GM21737 (cell line): ENCODE measurements around the gene LMX1B.

Source experiments
- ATAC-seq: cut with Tn5 transposase; IDR thresholded peaks from one replicate; pipeline ENCODE4 v1.9.1; 2021; ENCODE audit warnings: mild to moderate bottlenecking, moderate library complexity; ENCODE audit not compliant: unreplicated experiment

Gene LMX1B

DNA sequence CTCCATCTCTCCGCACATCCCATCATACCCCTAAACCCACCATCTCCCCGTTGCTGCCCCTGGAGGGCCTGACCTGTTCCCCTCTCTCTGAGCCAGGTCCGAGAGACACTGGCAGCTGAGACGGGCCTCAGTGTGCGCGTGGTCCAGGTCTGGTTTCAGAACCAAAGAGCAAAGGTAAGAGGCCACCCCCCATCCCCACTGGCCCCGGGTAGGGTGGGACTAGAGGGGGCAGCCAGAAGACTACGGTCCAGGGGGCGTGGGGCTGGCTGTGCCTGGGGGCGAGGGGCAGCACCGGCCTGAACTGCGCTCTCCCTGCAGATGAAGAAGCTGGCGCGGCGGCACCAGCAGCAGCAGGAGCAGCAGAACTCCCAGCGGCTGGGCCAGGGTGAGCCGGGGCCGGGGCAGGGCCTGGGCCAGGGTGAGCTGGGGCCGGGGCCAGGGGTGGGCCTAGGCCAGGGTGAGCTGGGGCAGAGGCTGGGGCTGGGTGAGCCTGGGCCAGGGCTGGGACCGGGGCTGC, 79.8 kb downstream of the LMX1B start:
- ATAC-seq, result no peak

DNA sequence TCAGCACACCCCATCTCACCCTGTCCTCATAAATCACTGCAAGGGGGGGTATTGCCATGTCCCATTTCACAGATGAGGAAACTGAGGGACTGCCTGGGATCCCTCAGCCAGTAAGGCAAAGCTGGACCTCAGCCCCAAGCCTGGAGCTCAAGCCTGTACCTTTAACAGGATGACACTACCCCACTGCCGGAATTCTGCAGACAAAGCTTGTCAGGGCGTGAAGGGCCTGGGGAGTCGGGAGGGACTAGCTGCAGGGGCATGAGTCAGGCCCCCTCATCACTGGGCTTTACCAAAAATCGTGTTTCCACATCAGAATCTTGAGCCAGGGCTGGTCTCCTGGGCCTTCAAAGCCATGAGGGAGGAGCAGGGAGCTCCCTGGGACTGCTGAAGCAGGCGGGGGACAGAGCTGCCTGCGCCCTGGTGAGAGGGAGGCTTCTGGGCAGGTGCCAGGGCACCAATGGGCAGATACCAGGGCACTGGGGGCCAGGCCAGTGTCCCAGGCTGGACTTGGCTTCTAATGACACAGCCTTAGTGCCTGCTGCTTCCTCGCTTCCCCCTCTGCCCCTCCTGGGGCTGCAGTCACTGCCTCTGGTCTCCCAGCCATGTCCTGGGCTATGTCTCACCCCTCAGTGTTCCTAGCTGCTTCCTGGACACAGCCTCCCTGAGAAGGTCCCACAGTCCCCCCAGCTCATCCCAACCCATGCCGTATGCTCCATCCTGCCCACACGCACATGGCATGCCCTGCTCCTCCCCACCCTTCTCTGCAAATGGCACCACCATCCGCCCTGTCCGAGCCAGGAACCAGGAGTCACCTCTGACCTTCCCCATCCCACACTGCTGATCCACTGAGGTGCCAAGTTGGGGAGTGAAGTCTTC, 80.7 kb downstream of the LMX1B start:
- no peak for ATAC-seq

DNA sequence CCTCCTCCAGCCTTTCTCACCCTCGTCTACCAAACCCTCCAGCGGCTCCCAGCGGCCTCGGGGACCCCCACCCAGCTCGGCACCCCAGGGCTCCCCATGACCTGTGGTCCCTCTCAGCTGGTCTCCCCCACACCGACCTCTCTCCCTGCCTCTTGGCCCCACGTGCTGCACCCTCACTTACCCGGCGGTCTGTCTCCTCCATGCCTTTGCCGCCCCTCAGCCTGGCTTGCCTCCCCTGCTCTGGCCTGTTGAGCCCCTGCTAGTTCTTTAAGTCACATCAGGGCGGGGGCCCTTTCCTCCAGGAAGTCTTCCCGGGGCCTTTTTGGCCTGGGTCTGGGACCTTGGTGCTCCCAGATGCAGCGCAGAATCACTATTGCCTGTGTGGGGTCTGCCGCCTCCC, 81.5 kb downstream of the LMX1B start:
- ATAC-seq, result no peak

DNA sequence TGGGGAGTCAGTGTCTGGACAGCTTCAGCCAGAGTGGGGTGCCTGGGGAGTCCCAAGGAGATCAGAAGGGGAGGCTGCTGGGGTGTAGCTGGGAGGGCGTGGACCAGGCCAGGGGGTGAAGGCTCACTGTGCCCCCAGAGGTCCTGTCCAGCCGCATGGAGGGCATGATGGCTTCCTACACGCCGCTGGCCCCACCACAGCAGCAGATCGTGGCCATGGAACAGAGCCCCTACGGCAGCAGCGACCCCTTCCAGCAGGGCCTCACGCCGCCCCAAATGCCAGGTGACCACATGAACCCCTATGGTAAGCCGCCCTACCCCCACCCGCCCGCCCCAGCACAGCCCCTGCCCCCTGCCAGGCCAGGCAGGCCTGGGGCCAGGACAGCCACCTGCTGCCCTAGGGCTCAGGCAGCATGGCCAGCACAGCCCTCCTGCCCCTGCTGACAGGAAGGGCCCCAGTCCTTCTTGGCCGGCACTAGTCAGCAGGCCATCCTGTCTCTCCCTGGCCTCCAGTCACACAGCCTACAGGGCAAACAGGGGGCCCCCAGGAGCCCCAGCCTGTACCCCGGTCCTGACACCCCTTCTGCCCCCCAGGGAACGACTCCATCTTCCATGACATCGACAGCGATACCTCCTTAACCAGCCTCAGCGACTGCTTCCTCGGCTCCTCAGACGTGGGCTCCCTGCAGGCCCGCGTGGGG, 82.1 kb downstream of the LMX1B start:
- ATAC-seq, result no peak

DNA sequence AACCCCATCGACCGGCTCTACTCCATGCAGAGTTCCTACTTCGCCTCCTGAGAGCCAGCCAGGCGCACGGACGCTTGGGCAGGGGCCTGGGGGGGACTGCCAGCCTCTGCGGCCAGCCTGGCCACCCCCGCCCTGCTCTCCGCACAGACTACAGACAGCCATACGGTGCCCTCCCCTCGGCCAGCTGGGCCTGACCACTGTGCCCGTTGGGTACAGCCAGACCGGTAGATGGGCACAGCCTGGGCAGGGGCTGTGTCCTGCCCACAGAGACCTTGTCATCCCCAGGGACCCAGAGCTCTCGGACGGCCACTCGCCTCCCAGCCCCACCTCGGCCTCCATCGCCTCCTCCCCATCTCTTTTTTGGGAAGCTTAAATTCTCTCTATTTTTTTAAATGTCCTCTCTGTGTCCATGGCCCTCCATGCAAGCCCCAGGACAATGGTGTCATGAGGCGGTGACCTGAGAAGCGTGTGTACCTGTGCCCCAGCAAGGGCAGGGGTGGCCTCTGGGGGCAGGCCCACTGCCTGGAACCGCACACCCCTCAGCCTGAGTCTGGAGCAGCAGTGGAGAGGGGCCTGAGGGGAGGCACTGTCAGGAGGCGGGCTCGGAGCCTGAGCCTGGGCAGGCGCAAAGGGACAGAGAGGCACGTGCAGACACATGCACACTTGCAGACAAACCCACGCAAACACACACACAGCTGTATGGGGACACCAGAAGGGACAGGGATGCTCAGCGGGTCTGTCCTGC, 82.8 kb downstream of the LMX1B start:
- ATAC-seq, result no peak

DNA sequence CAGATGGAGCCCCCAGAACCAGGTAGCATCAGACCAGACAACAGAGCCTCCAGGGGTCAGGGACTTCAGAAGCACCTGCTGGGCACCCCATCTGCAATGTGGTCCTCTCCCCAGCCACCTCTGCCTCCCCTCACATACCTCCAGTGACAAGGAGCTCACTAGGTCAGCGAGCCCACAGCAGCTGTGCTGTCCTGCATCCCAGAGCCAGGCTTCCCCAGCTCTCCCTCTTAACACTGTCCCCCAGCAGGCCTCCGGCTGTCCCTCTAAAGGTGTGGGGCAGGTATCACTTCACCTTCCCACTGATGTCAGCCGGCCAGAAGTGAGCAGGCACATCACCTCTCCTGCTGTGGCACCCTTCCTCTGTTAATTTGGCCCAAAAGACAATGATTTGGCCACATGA, 83.6 kb downstream of the LMX1B start:
- ATAC-seq, result no peak

DNA sequence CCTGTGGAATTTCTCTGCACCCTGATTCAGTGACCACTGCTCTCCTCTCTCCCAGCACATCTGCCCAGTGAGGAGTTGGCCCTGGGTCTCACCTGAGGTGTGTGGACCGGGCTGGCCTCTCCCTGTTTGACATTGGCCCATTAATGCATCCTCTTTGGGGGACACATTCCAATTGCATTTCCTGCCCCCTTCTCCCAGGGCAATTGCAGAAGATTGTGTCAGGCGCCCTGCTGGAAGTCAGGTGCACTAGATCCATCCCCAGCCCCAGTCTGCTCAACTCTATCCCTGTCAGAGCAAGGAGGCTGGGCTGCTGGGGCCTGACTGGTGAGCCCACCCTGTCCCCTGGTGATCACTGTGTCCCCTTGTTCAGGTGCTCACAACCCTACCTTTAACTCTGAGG, 84.5 kb downstream of the LMX1B start:
- no peak for ATAC-seq

DNA sequence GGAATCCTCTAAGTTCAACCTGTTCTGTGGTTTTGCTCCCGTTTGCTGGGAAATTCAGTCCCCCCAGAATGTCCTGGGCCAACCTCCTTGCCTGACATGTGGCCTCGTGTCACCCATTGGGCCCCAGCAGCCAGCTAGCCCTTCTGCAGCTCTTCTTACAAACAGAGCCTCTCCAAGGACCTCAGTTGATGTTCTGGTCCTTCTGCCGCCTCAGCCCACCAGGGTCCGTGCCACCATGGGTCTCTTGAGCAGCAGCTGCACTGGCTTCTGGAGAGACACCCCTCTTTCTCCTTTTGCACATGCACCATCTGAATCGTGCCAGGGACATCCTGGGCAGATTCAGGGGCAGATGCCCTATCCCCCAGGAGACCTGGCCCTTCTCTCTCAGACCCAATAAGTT, 85.0 kb downstream of the LMX1B start:
- no peak for ATAC-seq

DNA sequence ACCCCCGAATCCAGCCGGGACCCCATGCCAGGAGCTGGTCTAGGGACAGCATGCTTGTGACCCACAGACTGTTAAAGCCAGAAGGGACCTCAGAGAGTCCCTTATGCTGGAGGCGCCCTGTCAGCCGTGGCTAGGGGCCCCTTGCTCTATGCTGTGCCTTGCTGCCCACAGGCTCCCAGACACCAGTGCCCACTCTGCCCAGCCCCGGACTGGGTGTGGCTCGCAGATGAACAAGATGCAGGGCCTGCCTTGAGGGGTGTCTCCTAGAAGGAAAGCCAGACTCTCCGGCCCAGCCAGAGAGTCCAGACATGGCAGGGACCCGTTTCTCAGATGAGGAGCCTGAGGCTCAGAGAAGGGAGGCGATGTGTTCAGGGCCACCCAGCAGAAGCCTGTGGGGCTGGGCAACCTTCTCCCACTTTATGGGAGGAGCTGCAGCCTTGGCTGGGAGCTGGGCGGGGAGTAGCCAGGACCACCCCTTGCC, 85.7 kb downstream of the LMX1B start:
- ATAC-seq, result no peak

DNA sequence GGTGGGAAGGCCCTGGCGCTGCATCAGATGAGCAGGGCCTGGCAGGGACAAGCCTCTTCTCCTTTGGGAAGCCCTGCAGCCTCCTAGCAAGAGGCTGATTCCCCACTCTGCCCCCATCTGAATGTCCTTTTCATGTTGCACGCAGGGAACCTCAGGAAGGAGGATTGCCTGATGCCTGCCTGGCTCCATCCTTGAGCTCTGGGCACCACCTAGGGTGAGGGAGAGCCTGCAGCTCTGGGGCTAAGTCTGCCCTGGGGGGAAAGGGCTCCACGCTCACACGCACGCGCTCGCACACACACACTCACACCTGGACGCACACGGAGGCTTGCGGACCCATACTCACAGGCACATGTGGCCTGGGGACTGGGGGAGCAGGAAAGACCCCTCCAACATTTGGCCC, 86.6 kb downstream of the LMX1B start:
- ATAC-seq, result no peak

DNA sequence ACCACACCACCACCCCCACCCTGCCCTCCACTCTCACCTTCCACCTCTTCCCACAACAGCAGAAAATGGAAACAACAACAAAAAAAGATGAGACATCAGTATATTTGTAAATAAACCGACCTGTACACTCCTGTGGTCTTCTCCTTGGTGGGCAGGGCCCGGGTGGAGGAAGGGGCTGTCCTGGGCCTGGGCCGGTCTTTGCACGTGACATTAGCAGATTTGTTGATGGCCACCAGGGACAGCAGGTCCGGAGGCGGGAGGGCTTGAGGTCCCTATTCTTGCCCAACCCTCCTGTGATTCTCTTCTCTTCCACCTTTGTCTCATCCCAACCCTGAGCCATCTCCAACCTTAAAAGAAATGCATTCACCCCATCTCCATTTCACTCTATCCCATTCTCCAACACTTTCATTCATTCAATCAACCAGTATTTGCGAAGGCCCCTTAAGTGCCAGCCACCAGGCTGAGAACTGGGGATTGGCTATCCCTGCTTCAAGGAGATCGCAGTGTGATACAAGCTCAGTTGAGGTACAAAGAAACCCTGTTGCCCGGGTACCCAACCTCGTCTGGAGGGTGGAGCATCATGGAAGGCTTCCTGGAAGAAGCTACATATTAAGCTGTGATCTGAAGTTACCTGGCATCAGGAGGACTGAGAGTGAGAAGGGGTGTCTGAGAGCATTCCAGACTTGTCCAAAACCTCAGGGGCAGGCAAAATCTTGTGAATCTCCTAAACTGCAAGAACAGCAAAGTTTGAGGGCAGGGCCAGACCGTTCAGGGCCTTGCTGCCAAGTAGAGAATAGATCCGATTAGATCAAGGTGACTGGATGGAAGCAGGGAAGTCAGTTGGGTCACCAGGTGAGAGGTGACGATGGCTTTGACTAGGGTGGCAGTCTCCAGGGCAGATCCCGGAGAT, 87.4 kb downstream of the LMX1B start:
- no peak for ATAC-seq

DNA sequence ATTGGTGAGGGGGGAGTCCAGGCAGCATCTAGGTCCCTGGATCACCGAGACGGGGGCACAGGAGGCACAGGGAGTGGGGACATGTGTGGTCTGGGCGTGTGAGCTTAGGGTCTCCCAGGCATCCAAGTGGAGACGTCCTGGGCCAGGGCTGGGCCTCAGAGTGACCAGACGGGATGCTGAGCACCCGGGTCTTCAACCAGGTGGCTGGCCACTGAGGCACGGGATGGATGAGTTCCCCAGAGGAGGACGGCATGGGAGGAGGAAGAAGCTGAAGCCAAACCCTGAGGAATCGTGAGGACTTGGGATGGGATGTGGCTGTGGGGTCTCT, 88.0 kb downstream of the LMX1B start:
- ATAC-seq, result no peak

DNA sequence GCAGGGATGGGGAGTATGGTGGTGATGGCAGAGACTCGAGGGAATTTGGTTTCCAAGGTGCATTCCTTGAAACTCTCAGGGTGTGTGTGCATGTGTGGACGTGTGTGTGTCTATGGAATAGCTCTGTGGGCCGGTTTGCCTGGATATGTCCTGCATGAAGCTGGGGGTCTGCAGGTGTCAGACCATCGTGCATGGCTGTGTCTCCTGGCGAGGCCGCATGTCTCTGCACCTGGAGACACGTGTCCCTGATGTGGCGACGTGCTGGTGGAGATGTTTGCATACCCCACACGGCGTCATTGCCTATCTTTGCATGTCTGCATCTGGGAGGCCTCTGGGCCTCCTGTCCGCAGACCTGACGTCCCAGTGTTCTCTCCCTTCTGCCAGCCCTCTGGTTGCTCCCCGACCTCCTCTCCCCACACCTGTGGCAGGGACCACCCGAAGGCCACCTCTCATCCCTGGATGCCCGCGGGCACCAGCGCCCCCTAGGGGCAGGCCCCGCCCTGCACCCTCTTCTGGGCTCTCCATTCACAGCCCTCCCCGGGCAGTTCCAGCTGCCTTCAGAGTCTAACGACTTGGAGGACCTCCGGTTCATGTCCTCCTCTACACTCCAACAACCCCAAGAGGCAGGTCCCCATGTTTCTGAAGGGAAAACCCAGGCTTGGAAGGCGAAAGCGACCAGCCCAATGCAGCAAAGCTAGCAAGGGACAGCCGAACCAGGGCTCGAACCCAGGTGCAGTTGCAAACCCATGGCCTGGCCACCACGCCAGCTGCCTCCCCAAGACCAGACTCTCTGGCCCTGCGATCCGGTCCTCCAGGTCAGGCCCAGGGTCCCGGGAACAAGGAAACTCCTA, 88.6 kb downstream of the LMX1B start:
- no peak for ATAC-seq

DNA sequence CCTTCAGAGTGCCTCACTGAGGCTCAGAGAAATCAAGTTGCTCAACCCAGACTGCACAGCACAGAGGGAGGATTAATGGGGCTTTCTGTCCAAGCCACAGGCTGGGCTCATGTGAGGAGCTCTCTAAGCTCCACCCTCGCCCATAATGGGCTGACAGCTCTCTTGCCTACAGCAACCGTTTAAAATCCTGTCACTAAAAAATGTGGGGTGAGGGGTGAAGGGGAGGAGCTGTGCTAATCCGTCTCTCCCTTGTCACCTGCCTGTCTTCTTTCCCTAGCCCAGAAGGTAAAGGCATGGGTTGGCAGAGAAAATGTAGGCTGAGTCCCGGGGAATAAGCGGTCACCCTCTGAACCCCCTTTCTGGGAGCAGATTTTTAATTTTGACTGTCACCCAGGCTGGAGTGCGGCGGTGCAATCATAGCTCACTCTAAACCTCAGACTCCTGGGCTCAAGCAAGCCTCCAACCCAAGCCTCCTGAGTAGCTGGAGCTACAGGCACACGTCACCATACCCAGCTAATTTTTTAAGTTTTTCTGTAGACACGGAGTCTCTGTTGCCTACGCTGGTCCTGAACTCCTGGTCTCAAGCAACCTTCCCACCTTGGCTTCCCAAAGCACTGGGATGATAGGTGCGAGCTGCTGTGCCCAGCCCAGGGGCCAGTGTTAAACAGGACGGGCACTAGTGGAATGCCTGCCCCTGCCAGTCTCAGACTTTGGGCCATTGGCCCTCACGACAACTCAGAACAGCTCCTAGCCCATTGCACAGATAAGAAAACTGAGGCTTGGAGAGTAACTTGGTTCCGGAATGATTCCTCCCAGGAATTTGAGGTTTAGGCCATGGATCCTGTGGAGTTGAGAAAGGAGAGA, 89.5 kb downstream of the LMX1B start:
- ATAC-seq, result no peak

DNA sequence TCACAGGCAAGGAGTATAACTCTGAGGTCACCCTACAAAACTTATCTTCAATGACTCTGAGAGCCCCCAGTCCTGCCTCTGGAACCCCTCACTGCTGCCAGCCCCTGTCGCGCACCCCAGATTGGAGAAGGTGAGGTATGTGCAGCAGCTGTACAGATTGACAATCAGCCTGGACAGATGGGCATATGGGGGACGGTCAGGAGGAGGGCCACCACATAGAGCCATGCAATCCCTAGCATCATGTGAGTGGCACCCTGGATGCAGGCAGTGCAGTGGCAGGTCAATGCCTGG, 90.1 kb downstream of the LMX1B start:
- ATAC-seq, result no peak

DNA sequence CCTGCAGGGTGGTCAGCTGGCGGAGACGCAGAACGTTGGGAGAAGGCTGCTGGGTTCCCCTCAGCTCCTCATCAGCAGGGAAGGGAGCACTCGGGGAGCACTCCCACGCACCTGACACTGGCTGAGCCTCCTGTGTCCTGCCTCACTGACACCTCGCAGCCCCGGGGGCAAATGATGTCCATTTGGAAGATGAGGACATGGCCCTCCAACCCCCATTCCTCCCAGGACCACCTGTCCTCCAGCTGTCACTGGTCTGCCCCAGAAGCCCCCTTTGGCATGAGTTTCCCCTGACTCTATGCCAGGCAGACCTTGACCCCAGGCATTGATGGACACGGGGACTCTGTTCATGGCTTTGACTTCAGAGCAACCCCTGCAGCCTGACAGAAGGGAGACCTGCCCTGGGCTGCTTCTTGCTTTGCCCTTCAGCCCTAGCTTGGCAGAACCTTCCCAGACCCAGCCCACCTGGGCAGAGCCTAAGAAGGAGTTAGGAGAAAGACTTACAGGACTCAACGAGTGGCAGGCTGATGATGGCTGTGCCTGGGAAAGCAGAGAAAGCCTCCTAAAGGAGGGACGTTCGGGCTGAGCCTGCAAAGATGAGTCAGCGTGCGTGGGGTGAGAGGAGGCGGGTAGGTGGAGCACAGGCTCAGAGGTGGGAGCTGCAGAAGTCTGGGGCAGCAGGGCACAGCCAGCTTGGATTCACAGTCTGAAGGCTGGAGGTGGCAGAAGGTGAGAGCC, 90.6 kb downstream of the LMX1B start:
- ATAC-seq, result no peak

DNA sequence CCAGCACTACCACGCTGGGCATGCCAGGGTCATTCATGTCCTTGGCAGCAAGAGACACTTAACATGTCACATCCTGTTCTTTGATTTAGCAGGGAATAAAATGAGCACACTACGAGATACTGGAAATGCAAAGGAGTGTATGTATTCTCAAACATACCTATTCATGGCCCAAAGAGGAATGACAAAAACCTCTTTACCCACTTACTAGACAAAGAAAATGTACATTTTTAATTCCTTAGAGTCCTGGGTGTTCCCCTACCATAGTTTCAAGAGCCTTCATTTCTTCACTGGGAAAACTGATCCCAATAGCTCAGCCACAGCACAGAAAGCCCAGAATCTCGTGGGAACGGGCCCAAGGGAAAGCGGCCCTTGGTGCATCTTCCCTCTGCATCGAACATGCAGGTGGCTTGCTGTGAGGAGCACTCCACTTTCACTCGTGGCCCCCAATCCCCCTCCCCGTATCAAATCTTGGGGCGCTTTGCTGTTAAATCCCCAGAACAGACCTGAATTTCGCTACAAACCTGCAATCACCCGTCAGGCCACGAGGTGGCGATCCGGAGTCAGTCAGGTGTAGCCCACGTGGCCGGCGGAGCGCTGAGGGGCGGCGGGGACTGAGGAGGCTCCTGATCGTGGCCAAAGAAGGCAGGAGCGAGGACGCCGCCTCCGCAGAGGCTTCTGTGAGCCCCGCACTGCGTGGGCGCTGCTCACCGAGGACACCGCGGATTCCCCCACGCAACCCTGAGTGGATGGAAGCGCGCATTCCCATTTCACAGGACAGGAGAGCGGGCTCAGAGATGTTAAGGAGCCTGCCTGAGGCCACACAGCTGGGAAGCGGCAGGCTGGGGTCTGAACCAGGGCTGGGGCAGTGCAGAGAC, 91.4 kb downstream of the LMX1B start:
- ATAC-seq, result no peak
